Loucy (cell line): ENCODE data around the gene LRRC56.
"Not testable (repeated sequence)": the region's sequence is repeated elsewhere in the genome, so short reads cannot be mapped to it uniquely, and the experiment has no call there.

Experiments
- H2AFZ ChIP-seq: fragments of 200-600 bp; sonication (generic); 2 replicates; pipeline ENCODE4 v1.6.0; 2016; ENCODE audit warnings: antibody characterized with exemption, mild to moderate bottlenecking, low read length, moderate library complexity
- H3F3A ChIP-seq: fragments of 200-600 bp; 2 replicates; pipeline ENCODE4 v1.6.0; 2016; ENCODE audit warnings: antibody characterized with exemption, low read depth, mild to moderate bottlenecking
- H3K27me3 ChIP-seq: fragments of 200-600 bp; sonication (generic); 2 replicates; pipeline ENCODE4 v1.6.1; 2014; ENCODE audit warnings: low read length, mild to moderate bottlenecking; ENCODE audit not compliant: insufficient read depth, poor library complexity, severe bottlenecking
- H3K36me3 ChIP-seq: fragments of 200-600 bp; sonication (generic); 2 replicates; pipeline ENCODE4 v1.6.1; 2016; ENCODE audit warnings: low read length; ENCODE audit not compliant: insufficient read depth
- H3K4me1 ChIP-seq: fragments of 200-600 bp; sonication (generic); 2 replicates; pipeline ENCODE4 v1.5.1; 2014; ENCODE audit warnings: low read length, mild to moderate bottlenecking; ENCODE audit not compliant: insufficient read depth, poor library complexity, severe bottlenecking
- H3K4me2 ChIP-seq: fragments of 200-600 bp; sonication (generic); 2 replicates; pipeline ENCODE4 v1.6.0; 2014; ENCODE audit warnings: antibody characterized with exemption, low read length, low read depth, mild to moderate bottlenecking; ENCODE audit not compliant: poor library complexity, severe bottlenecking
- H3K4me3 ChIP-seq: fragments of 200-600 bp; sonication (generic); 2 replicates; pipeline ENCODE4 v1.5.1; 2014; ENCODE audit warnings: low read length, mild to moderate bottlenecking, mixed read lengths; ENCODE audit not compliant: poor library complexity, severe bottlenecking
- H3K79me2 ChIP-seq: fragments of 200-600 bp; sonication (generic); 2 replicates; pipeline ENCODE4 v1.6.1; 2014; ENCODE audit warnings: low read length; ENCODE audit not compliant: insufficient read depth
- H3K9ac ChIP-seq: fragments of 200-600 bp; sonication (generic); 2 replicates; pipeline ENCODE4 v1.6.0; 2014; ENCODE audit warnings: mild to moderate bottlenecking, low read depth, low read length, moderate library complexity; ENCODE audit not compliant: poor library complexity, severe bottlenecking
- H3K9me2 ChIP-seq: fragments of 200-600 bp; sonication (generic); replicated peaks from 2 replicates; pipeline ENCODE4 v1.6.1; 2016; ENCODE audit warnings: low read depth, low read length, mixed read lengths
- H3K9me3 ChIP-seq: fragments of 200-600 bp; sonication (generic); 2 replicates; pipeline ENCODE4 v1.6.1; 2014; ENCODE audit warnings: mild to moderate bottlenecking, antibody characterized with exemption, low read length, low read depth; ENCODE audit not compliant: insufficient read depth
- H4K20me1 ChIP-seq: fragments of 200-600 bp; sonication (generic); 2 replicates; pipeline ENCODE4 v1.6.0; 2014; ENCODE audit warnings: antibody characterized with exemption, low read length, mild to moderate bottlenecking; ENCODE audit not compliant: insufficient read depth, poor library complexity, severe bottlenecking
- EZH2phosphoT487 ChIP-seq: fragments of 200-600 bp; IDR thresholded peaks from 2 replicates; pipeline ENCODE4 v1.6.1; 2018; ENCODE audit warnings: antibody characterized with exemption, mild to moderate bottlenecking, moderate library complexity, borderline replicate concordance
- TF ChIP-seq, protein P1 (sequence below): fragments of 200-600 bp; sonication (generic); conservative IDR thresholded peaks from 2 replicates; pipeline ENCODE4 v1.5.1; 2014; ENCODE audit warnings: mild to moderate bottlenecking, antibody characterized with exemption, low read length

The LRRC56 gene

DNA sequence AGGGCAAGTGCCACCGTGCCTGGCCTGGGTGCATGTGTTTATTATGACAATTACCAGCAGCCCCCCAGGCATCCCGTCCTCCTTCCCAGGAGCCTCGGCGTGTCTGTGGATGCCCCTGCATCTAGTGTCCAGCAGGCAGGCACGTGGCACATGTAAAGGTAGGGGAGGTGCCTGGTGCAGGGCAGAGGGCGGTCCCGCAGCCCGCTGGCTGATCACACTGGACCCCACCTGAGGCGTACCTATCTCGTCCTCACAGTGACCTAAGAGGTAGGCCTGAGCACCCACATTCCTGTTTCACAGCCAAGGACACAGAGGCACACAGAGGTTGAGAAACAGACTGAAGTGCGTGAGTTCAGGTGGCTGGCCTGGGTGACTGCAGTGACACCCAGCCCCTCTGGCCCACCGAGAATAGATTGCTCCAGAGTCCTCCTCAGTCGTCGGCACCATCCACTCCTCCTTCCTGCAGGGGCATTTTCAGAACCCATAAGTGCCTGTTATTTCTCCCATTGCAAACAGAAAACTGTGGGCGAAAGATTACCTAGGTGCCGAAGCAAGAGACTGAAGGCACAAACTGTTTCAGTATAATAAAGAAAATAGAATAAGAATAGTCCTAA lies 35.9 kb downstream of the LRRC56 start:
- no peak overlapping the region for H3K9ac ChIP-seq
- H4K20me1 ChIP-seq = peaks cover 16% of the 10 kb centered on the region
- H3F3A ChIP-seq = no peaks in the 10 kb centered on the region
- no peak overlapping the region for H3K4me2 ChIP-seq
- H3K36me3 ChIP-seq = no peaks in the 10 kb centered on the region
- H3K9me3 ChIP-seq = no peaks in the 10 kb centered on the region
- no peak overlapping the region for H3K4me3 ChIP-seq
- TF ChIP-seq, protein P1, sequence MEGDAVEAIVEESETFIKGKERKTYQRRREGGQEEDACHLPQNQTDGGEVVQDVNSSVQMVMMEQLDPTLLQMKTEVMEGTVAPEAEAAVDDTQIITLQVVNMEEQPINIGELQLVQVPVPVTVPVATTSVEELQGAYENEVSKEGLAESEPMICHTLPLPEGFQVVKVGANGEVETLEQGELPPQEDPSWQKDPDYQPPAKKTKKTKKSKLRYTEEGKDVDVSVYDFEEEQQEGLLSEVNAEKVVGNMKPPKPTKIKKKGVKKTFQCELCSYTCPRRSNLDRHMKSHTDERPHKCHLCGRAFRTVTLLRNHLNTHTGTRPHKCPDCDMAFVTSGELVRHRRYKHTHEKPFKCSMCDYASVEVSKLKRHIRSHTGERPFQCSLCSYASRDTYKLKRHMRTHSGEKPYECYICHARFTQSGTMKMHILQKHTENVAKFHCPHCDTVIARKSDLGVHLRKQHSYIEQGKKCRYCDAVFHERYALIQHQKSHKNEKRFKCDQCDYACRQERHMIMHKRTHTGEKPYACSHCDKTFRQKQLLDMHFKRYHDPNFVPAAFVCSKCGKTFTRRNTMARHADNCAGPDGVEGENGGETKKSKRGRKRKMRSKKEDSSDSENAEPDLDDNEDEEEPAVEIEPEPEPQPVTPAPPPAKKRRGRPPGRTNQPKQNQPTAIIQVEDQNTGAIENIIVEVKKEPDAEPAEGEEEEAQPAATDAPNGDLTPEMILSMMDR = no peak
- H3K4me1 ChIP-seq = peaks cover 25% of the 10 kb centered on the region
- no peaks in the 10 kb centered on the region for H3K27me3 ChIP-seq
- H3K79me2 ChIP-seq = peaks cover 24% of the 10 kb centered on the region
- H2AFZ ChIP-seq = no peak overlapping the region
- H3K9me2 ChIP-seq = no peaks in the 10 kb centered on the region

DNA sequence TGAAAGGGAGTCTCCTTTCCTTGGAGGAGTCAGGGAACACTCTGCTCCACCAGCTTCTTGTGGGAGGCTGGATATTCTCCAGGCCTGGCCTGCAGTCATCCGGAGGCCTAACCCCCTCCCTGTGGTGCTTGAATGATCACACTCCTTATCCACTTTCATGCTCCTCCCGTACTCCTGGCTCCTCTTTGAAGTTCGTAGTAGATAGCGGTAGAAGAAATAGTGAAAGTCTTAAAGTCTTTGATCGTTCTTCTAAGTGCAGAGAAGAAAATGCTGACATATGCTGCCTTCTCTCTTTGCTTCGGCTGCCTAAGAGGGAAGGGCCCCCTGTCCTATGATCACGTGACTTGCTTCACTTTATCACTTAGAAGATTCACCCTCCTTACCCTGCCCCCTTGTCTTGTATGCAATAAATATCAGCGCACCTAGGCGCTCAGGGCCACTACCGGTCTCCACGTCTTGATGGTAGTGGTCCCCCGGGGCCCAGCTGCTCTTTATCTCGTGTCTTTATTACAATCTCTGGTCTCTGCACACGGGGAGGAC lies 36.8 kb downstream of the LRRC56 start:
- not testable (repeated sequence) for H3K9ac ChIP-seq, H3K36me3 ChIP-seq, H3K27me3 ChIP-seq, H3K4me3 ChIP-seq, H3K9me3 ChIP-seq, H2AFZ ChIP-seq, H3F3A ChIP-seq, H3K9me2 ChIP-seq
- H3K4me2 ChIP-seq = peak overlapping the region; percentile 83
- peaks cover 24% of the 10 kb centered on the region for H4K20me1 ChIP-seq
- peaks cover 31% of the 10 kb centered on the region for H3K79me2 ChIP-seq
- H3K4me1 ChIP-seq = peaks cover 30% of the 10 kb centered on the region

DNA sequence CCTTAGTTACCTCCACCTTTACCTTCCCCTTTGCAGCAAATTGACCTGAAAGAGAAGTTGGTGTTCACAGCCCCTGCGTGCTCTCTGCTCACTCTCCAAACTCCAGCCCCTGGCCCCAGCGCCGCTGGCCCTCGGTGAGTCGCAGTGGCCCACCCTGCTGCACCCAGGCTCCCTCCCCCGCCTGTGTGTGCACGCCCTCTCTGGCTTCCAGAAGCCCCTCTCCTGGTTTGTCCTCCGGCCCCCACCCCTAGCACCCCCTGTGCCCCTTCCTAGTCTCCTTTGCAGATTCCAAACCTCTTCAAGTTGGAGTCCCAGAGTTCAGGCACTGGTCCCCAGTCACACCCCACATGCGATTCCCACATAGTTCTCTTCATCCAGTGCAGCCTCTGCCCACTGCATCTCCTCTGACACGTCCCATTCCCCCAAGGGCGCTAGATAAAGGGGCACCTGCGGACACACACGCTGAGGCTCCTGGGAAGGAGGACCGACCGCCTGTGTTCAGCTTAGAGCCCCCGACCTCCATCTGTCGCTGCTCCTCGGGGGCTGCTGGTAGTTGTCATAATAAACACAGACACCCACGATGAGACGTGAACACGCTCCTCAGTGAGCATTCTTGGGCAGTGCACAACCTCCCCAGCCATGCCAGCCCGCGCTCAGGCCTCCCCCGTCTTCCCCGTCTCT lies 37.4 kb downstream of the LRRC56 start:
- Histone ChIP-seq H3K36me3 (no peaks in the 10 kb centered on the region), H3K9me2 (no peaks in the 10 kb centered on the region), H3K79me2 (peaks cover 32% of the 10 kb centered on the region), H3K27me3 (no peaks in the 10 kb centered on the region), H3K9me3 (no peaks in the 10 kb centered on the region), H3K4me2 (peak overlapping the region; percentile 83), H2AFZ (no peak overlapping the region), H4K20me1 (peaks cover 31% of the 10 kb centered on the region), H3K4me3 (peak overlapping the region; percentile 79), H3K4me1 (peaks cover 30% of the 10 kb centered on the region), H3F3A (no peaks in the 10 kb centered on the region), H3K9ac (no peak overlapping the region)
- TF ChIP-seq EZH2phosphoT487 = no peak
- TF ChIP-seq, protein P1 = no peak
